IMR-90 (cell line): ENCODE measurements around the gene B4GALNT1. TPM values are rescaled to one million over a fixed set of nuclear protein-coding genes. Genes with fewer than 3 reads are reported as not detected.

Source experiments
- ATAC-seq: fragments of 200-7000 bp; cut with Tn5 transposase; 2 replicates; pipeline ENCODE4 v1.9.1; 2020; ENCODE audit warnings: low read depth, mild to moderate bottlenecking, moderate library complexity
- BruUV-seq: library from RNA; stranded (reverse); fragments of 400-500 nt; replicated peaks from 2 replicates; lab custom pipeline; 2021; lab: Mats Ljungman, UMichigan
- CTCF ChIA-PET: fragments of 300-600 bp; formaldehyde crosslinking; extraction: SDS; loops from one replicate; lab custom pipeline; 2021; ENCODE audit warnings: antibody characterized with exemption; lab: Yijun Ruan, JAX
- POLR2A ChIA-PET: fragments of 300-600 bp; sonication (Branson Sonifier 250); formaldehyde crosslinking; loops from one replicate; lab custom pipeline; 2022; ENCODE audit warnings: antibody characterized with exemption; ENCODE audit not compliant: unreplicated experiment; lab: Charles Lee
- DNase-seq: peaks from one replicate; pipeline ENCODE4 v3.0.0; 2013
- H2AFZ ChIP-seq: replicated peaks from 2 replicates; pipeline ENCODE3; 2013; ENCODE audit warnings: low read length, mild to moderate bottlenecking; ENCODE audit not compliant: poor library complexity
- H2AK5ac ChIP-seq: 2 replicates; pipeline ENCODE4 v1.6.1; 2013; ENCODE audit warnings: low read depth, low read length, inconsistent platforms
- H2AK9ac ChIP-seq: replicated peaks from 2 replicates; pipeline ENCODE3; 2013; ENCODE audit warnings: mild to moderate bottlenecking, low read depth, low read length, moderate library complexity; ENCODE audit not compliant: poor library complexity
- H2BK120ac ChIP-seq: 2 replicates; pipeline ENCODE4 v1.6.1; 2013; ENCODE audit warnings: low read depth, low read length, inconsistent platforms
- H2BK15ac ChIP-seq: 3 replicates; pipeline ENCODE4 v1.6.1; 2013; ENCODE audit warnings: low read depth, low read length, inconsistent platforms
- H2BK20ac ChIP-seq: 2 replicates; pipeline ENCODE4 v1.6.1; 2013; ENCODE audit warnings: low read depth, mild to moderate bottlenecking, inconsistent platforms, low read length, moderate library complexity
- H2BK5ac ChIP-seq: 2 replicates; pipeline ENCODE4 v1.6.1; 2013; ENCODE audit warnings: mild to moderate bottlenecking, low read depth, low read length, inconsistent platforms; ENCODE audit not compliant: poor library complexity, severe bottlenecking
- H3K14ac ChIP-seq: replicated peaks from 2 replicates; pipeline ENCODE4 v1.6.1; 2013; ENCODE audit warnings: low read depth, low read length, inconsistent platforms
- H3K18ac ChIP-seq: 2 replicates; pipeline ENCODE4 v1.6.1; 2013; ENCODE audit warnings: low read depth, low read length, control low read depth
- H3K23ac ChIP-seq: 2 replicates; pipeline ENCODE4 v1.6.1; 2013; ENCODE audit warnings: low read depth, low read length, inconsistent platforms
- H3K27ac ChIP-seq: 2 replicates; pipeline ENCODE4 v1.5.1; 2013; ENCODE audit warnings: mild to moderate bottlenecking, control low read depth, low read length; ENCODE audit not compliant: insufficient read depth
- H3K27me3 ChIP-seq: 2 replicates; pipeline ENCODE4 v1.6.1; 2013; ENCODE audit warnings: low read length; ENCODE audit not compliant: control insufficient read depth, insufficient read depth
- H3K36me3 ChIP-seq: 2 replicates; pipeline ENCODE4 v1.6.1; 2013; ENCODE audit warnings: low read length, mixed read lengths; ENCODE audit not compliant: control insufficient read depth, insufficient read depth
- H3K4ac ChIP-seq: 2 replicates; pipeline ENCODE4 v1.6.1; 2013; ENCODE audit warnings: low read depth, low read length, inconsistent platforms
- H3K4me1 ChIP-seq: 2 replicates; pipeline ENCODE4 v1.6.1; 2013; ENCODE audit warnings: low read length, mixed read lengths; ENCODE audit not compliant: control insufficient read depth, insufficient read depth
- H3K4me2 ChIP-seq: 2 replicates; pipeline ENCODE4 v1.6.1; 2013; ENCODE audit warnings: low read depth, mild to moderate bottlenecking, control low read depth, low read length, moderate library complexity
- H3K4me3 ChIP-seq: 2 replicates; pipeline ENCODE4 v1.5.1; 2013; ENCODE audit warnings: low read depth, mild to moderate bottlenecking, control low read depth, low read length, moderate library complexity; ENCODE audit not compliant: insufficient read depth
- H3K56ac ChIP-seq: 2 replicates; pipeline ENCODE4 v1.6.1; 2013; ENCODE audit warnings: low read length, inconsistent platforms; ENCODE audit not compliant: insufficient read depth; ENCODE audit errors: extremely low read depth
- H3K79me1 ChIP-seq, 2 experiments: 2 replicates each; pipeline ENCODE4 v1.6.1; 2013; ENCODE audit warnings: low read length in 2 of 2, inconsistent platforms in 1 of 2, low read depth in 1 of 2
- H3K9ac ChIP-seq: 2 replicates; pipeline ENCODE4 v1.6.1; 2013; ENCODE audit warnings: low read depth, low read length, control low read depth
- H3K9me1 ChIP-seq: 2 replicates; pipeline ENCODE4 v1.6.1; 2013; ENCODE audit warnings: low read length, inconsistent platforms; ENCODE audit not compliant: insufficient read depth
- H3K9me3 ChIP-seq: 2 replicates; pipeline ENCODE4 v1.6.1; 2013; ENCODE audit warnings: low read length; ENCODE audit not compliant: control insufficient read depth, insufficient read depth
- H4K20me1 ChIP-seq: 2 replicates; pipeline ENCODE4 v1.6.1; 2013; ENCODE audit warnings: low read length, inconsistent platforms; ENCODE audit not compliant: insufficient read depth
- H4K5ac ChIP-seq: 2 replicates; pipeline ENCODE4 v1.6.1; 2013; ENCODE audit warnings: mild to moderate bottlenecking, low read depth, low read length, control low read depth
- H4K8ac ChIP-seq, 2 experiments: 2 replicates each; pipeline ENCODE4 v1.6.1; 2013; ENCODE audit warnings: low read depth in 2 of 2, low read length in 2 of 2, control low read depth in 1 of 2, inconsistent platforms in 1 of 2
- H4K91ac ChIP-seq: 2 replicates; pipeline ENCODE4 v1.6.1; 2013; ENCODE audit warnings: low read depth, low read length, inconsistent platforms; ENCODE audit not compliant: insufficient read depth
- BHLHE40 ChIP-seq: fragments of 150-350 bp; IDR thresholded peaks from 2 replicates; pipeline ENCODE4 v1.6.1; 2016; ENCODE audit warnings: mild to moderate bottlenecking, low read depth, low read length
- POLR2A ChIP-seq: IDR thresholded peaks from 2 replicates; pipeline ENCODE4 v1.6.1; 2012; ENCODE audit warnings: mild to moderate bottlenecking, low read depth, low read length
- SMC3 ChIP-seq: fragments of 150-350 bp; IDR thresholded peaks from 2 replicates; pipeline ENCODE4 v1.6.1; 2016; ENCODE audit warnings: low read depth, mild to moderate bottlenecking, antibody characterized with exemption, low read length, moderate library complexity
- WGBS, 2 experiments: methylation state at CpG; one replicate each; pipeline versions ENCODE4 v1.1.5 to v1.1.7; 2013; ENCODE audit warnings: missing lambda C conversion rate in 2 of 2; ENCODE audit not compliant: insufficient read length in 1 of 2; ENCODE audit errors: extremely low coverage in 2 of 2; 5-methylcytosine and 5-hydroxymethylcytosine counted together
- dilution Hi-C: fragments of 300-500 bp; cut with HindIII; formaldehyde crosslinking; loops from one replicate; pipeline ENCODE4 v1.14.3; 2018; ENCODE audit warnings: low sequenced_read_pairs; ENCODE audit not compliant: unreplicated experiment
- in situ Hi-C: fragments of 300-500 bp; cut with MboI; formaldehyde crosslinking; loops from 3 replicates; pipeline ENCODE4 v1.14.3; 2019; ENCODE audit warnings: low sequenced_read_pairs, inconsistent platforms, mixed read lengths
- intact Hi-C: fragments of 100-400 bp; cut with micrococcal nuclease; formaldehyde crosslinking; loops from 2 replicates; pipeline ENCODE4 v1.10.0; 2022
- polyA plus RNA-seq, 3 experiments: library from polyadenylated mRNA; depleted of rRNA; stranded (reverse); fragments of >200 nt; gene quantifications; 2 replicates each; pipeline ENCODE4 v1.2.3, GENCODE V29; 2012; ENCODE audit warnings: low replicate concordance in 1 of 3
- total RNA-seq: library from RNA; depleted of rRNA; stranded (reverse); fragments of >200 nt; gene quantifications from 2 replicates; pipeline ENCODE4 v1.2.3, GENCODE V29; 2012; rRNA removed

Gene B4GALNT1
- total and polyA plus RNA-seq, 2 of the 4 experiments (the other 2 are of a cell fraction), result 0.18 to 0.62 TPM

DNA sequence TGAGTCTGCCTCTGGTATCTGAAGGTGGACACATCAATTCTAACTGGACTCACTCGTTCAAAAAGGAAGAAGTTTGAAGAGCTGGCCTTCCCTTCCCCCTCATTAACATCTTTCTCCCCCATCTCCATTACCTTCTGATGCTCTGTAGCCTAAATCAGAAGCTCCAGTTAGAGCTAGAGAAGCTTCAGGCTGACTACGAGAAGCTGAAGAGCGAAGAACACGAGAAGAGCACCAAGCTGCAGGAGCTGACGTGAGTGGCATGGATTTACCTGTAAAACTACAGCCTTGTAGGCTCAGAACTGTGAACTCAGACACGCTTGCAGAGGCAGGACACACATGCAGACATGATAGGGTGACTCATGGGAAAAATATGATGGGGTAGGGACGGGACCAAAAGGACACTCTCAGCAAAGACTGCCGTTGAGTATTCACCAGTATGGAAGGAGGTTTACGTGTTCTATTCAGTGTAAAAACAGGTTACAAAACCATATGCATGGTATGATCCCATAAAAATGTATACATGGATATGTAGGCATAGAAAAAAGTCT is 56.3 kb downstream of the B4GALNT1 start:
- Histone ChIP-seq H3K4me3 (no peak overlapping the region), H3K9me3 (no peaks in the 10 kb centered on the region), H3K4ac (no peak overlapping the region), H2AFZ (no peak overlapping the region), H3K4me2 (no peak overlapping the region), H2BK120ac (no peak overlapping the region), H2BK15ac (no peak overlapping the region), H2BK5ac (no peak overlapping the region), H3K79me1 (no peaks in the 10 kb centered on the region), H3K9me1 (no peaks in the 10 kb centered on the region), H4K91ac (no peak overlapping the region), H3K9ac (no peak overlapping the region), H4K5ac (no peak overlapping the region), H4K8ac (no peak overlapping the region), H3K27me3 (peaks cover 20% of the 10 kb centered on the region), H3K18ac (no peak overlapping the region), H3K56ac (no peak overlapping the region), H3K27ac (no peak overlapping the region), H2BK20ac (no peak overlapping the region), H4K20me1 (no peaks in the 10 kb centered on the region), H2AK9ac (no peak overlapping the region), H3K4me1 (no peaks in the 10 kb centered on the region), H2AK5ac (no peak overlapping the region), H3K14ac (no peak overlapping the region), H3K23ac (no peak overlapping the region), H3K36me3 (no peaks in the 10 kb centered on the region)
- TF ChIP-seq POLR2A (no peak), BHLHE40 (no peak), SMC3 (no peak)
- ChIA-PET CTCF (interaction anchor here (0.6 kb wide), 1 partner anchor 146 kb away, joined by 3 read pairs; no protein-coding TSS in a partner anchor), POLR2A (no interaction called here)
- dilution Hi-C loops (no loop called here), intact Hi-C loops (no loop called here), in situ Hi-C loops (no loop called here)
- BruUV-seq, result no TSS peak
- ATAC-seq (no peak), DNase-seq (no peak)
- WGBS, 2 experiments, result 100% methylated on average over 3 of the region's 9 CpGs; no CpG with 5 or more reads in 1 of the 2 experiments

Other genes with a start within 250 kb of the B4GALNT1 start
- gene R3HDM2, start 202.2 kb downstream of the B4GALNT1 start, total RNA-seq, result 6.1 and 7.5 TPM in 2 replicates
- gene R3HDM2, start 202.2 kb downstream of the B4GALNT1 start, polyA plus RNA-seq (2012; rRNA removed), result 28.4 and 30.2 TPM in 2 replicates
- not detected in 2 replicates for gene INHBC, start 198.4 kb downstream of the B4GALNT1 start, total RNA-seq
- 0.06 and 0.09 TPM in 2 replicates for gene INHBC, start 198.4 kb downstream of the B4GALNT1 start, polyA plus RNA-seq (2012; rRNA removed)
- 0.56 and 0.90 TPM in 2 replicates for gene INHBE, start 177.9 kb downstream of the B4GALNT1 start, total RNA-seq
- gene INHBE, start 177.9 kb downstream of the B4GALNT1 start, polyA plus RNA-seq (2012; rRNA removed), result 1.2 and 1.7 TPM in 2 replicates
- 1.3 and 1.4 TPM in 2 replicates for gene GLI1, start 173.4 kb downstream of the B4GALNT1 start, total RNA-seq
- 3.6 and 3.8 TPM in 2 replicates for gene GLI1, start 173.4 kb downstream of the B4GALNT1 start, polyA plus RNA-seq (2012; rRNA removed)
- 0.18 and 0.28 TPM in 2 replicates for gene ARHGAP9, start 153.3 kb downstream of the B4GALNT1 start, total RNA-seq
- 0.65 and 0.79 TPM in 2 replicates for gene ARHGAP9, start 153.3 kb downstream of the B4GALNT1 start, polyA plus RNA-seq (2012; rRNA removed)
- 127 and 156 TPM in 2 replicates for gene MARS1, start 145.1 kb downstream of the B4GALNT1 start, total RNA-seq
- 164 and 167 TPM in 2 replicates for gene MARS1, start 145.1 kb downstream of the B4GALNT1 start, polyA plus RNA-seq (2012; rRNA removed)
- gene DDIT3, start 112.7 kb downstream of the B4GALNT1 start, total RNA-seq, result 12.2 and 19.4 TPM in 2 replicates
- 29.8 and 54.4 TPM in 2 replicates for gene DDIT3, start 112.7 kb downstream of the B4GALNT1 start, polyA plus RNA-seq (2012; rRNA removed)
- 0.90 and 1.4 TPM in 2 replicates for gene MBD6, start 110.4 kb downstream of the B4GALNT1 start, total RNA-seq
- 7.9 and 9.3 TPM in 2 replicates for gene MBD6, start 110.4 kb downstream of the B4GALNT1 start, polyA plus RNA-seq (2012; rRNA removed)
- gene DCTN2, start 86.0 kb downstream of the B4GALNT1 start, total RNA-seq, result 114 and 125 TPM in 2 replicates
- gene DCTN2, start 86.0 kb downstream of the B4GALNT1 start, polyA plus RNA-seq (2012; rRNA removed), result 107 and 130 TPM in 2 replicates
- under 0.01 and 0.18 TPM in 2 replicates for gene KIF5A, start 83.2 kb downstream of the B4GALNT1 start, total RNA-seq
- gene KIF5A, start 83.2 kb downstream of the B4GALNT1 start, polyA plus RNA-seq (2012; rRNA removed), result 0.09 and 0.15 TPM in 2 replicates
- gene PIP4K2C, start 42.0 kb downstream of the B4GALNT1 start, total RNA-seq, result 12.5 and 14.4 TPM in 2 replicates
- gene PIP4K2C, start 42.0 kb downstream of the B4GALNT1 start, polyA plus RNA-seq (2012; rRNA removed), result 20.0 and 23.1 TPM in 2 replicates
- gene DTX3, start 28.4 kb downstream of the B4GALNT1 start, total RNA-seq, result 2.8 and 2.9 TPM in 2 replicates
- gene DTX3, start 28.4 kb downstream of the B4GALNT1 start, polyA plus RNA-seq (2012; rRNA removed), result 13.1 and 14.6 TPM in 2 replicates
- gene ARHGEF25, start 21.8 kb downstream of the B4GALNT1 start, total RNA-seq, result 6.3 and 7.8 TPM in 2 replicates
- 17.1 and 17.9 TPM in 2 replicates for gene ARHGEF25, start 21.8 kb downstream of the B4GALNT1 start, polyA plus RNA-seq (2012; rRNA removed)
- gene OS9, start 60.9 kb upstream of the B4GALNT1 start, total RNA-seq, result 159 and 182 TPM in 2 replicates
- gene OS9, start 60.9 kb upstream of the B4GALNT1 start, polyA plus RNA-seq (2012; rRNA removed), result 188 and 272 TPM in 2 replicates
- 0.18 and 0.28 TPM in 2 replicates for gene AGAP2, start 105.5 kb upstream of the B4GALNT1 start, total RNA-seq
- gene AGAP2, start 105.5 kb upstream of the B4GALNT1 start, polyA plus RNA-seq (2012; rRNA removed), result 0.03 and 0.07 TPM in 2 replicates
- gene TSPAN31, start 111.8 kb upstream of the B4GALNT1 start, total RNA-seq, result 51.1 and 71.2 TPM in 2 replicates
- 9.9 and 12.3 TPM in 2 replicates for gene TSPAN31, start 111.8 kb upstream of the B4GALNT1 start, polyA plus RNA-seq (2012; rRNA removed)
- gene CDK4, start 119.1 kb upstream of the B4GALNT1 start, total RNA-seq, result 239 and 297 TPM in 2 replicates
- 252 and 261 TPM in 2 replicates for gene CDK4, start 119.1 kb upstream of the B4GALNT1 start, polyA plus RNA-seq (2012; rRNA removed)
- gene MARCHF9, start 121.9 kb upstream of the B4GALNT1 start, total RNA-seq, result 1.1 TPM in 2 replicates
- gene MARCHF9, start 121.9 kb upstream of the B4GALNT1 start, polyA plus RNA-seq (2012; rRNA removed), result 4.7 and 5.4 TPM in 2 replicates
- gene CYP27B1, start 133.9 kb upstream of the B4GALNT1 start, total RNA-seq, result 0.36 and 0.56 TPM in 2 replicates
- 0.80 and 1.3 TPM in 2 replicates for gene CYP27B1, start 133.9 kb upstream of the B4GALNT1 start, polyA plus RNA-seq (2012; rRNA removed)
- 10.8 and 12.4 TPM in 2 replicates for gene METTL1, start 138.9 kb upstream of the B4GALNT1 start, total RNA-seq
- gene METTL1, start 138.9 kb upstream of the B4GALNT1 start, polyA plus RNA-seq (2012; rRNA removed), result 27.5 and 31.4 TPM in 2 replicates
- gene EEF1AKMT3, start 139.4 kb upstream of the B4GALNT1 start, total RNA-seq, result 3.2 and 3.6 TPM in 2 replicates
- gene EEF1AKMT3, start 139.4 kb upstream of the B4GALNT1 start, polyA plus RNA-seq (2012; rRNA removed), result 7.6 and 8.1 TPM in 2 replicates
- 10.8 and 11.5 TPM in 2 replicates for gene TSFM, start 149.6 kb upstream of the B4GALNT1 start, total RNA-seq
- 14.0 and 16.3 TPM in 2 replicates for gene TSFM, start 149.6 kb upstream of the B4GALNT1 start, polyA plus RNA-seq (2012; rRNA removed)
- 1.1 and 1.3 TPM in 2 replicates for gene AVIL, start 185.5 kb upstream of the B4GALNT1 start, total RNA-seq
- 2.1 and 2.5 TPM in 2 replicates for gene AVIL, start 185.5 kb upstream of the B4GALNT1 start, polyA plus RNA-seq (2012; rRNA removed)
- gene CTDSP2, start 213.5 kb upstream of the B4GALNT1 start, total RNA-seq, result 79.4 and 114 TPM in 2 replicates
- 150 and 156 TPM in 2 replicates for gene CTDSP2, start 213.5 kb upstream of the B4GALNT1 start, polyA plus RNA-seq (2012; rRNA removed)